HepG2 (cell line): ENCODE measurements around the gene SIRT7. TPM values are rescaled to one million over a fixed set of nuclear protein-coding genes. Genes with fewer than 3 reads are reported as not detected.
A peak's percentile ranks its signal among the peaks of the same experiment; 100 is the strongest.

Experiments
- BRF2 ChIP-seq: sonication (generic); formaldehyde crosslinking; IDR thresholded peaks from 2 replicates; pipeline ENCODE4 v1.8.1; 2022; ENCODE audit warnings: mild to moderate bottlenecking, missing genetic modification reagents
- ESRRA ChIP-seq: sonication (generic); formaldehyde crosslinking; IDR thresholded peaks from 2 replicates; pipeline ENCODE4 v1.5.1; 2020; ENCODE audit warnings: mild to moderate bottlenecking, low read depth, missing genetic modification reagents
- HDAC2 ChIP-seq: sonication (generic); formaldehyde crosslinking; IDR thresholded peaks from 2 replicates; pipeline ENCODE4 v1.4.0; 2020; ENCODE audit warnings: missing genetic modification reagents
- IRF2 ChIP-seq: IDR thresholded peaks from 2 replicates; pipeline ENCODE4 v1.6.1; 2018; ENCODE audit warnings: missing genetic modification reagents, missing compliant biosample characterization
- KMT2B ChIP-seq: IDR thresholded peaks from 2 replicates; pipeline ENCODE4 v1.6.1; 2016; ENCODE audit warnings: missing genetic modification reagents, missing compliant biosample characterization
- MTA1 ChIP-seq: sonication (generic); formaldehyde crosslinking; IDR thresholded peaks from 2 replicates; pipeline ENCODE4 v1.4.0; 2020; ENCODE audit warnings: missing genetic modification reagents, mild to moderate bottlenecking, borderline replicate concordance
- POLR2A ChIP-seq, 2 experiments: IDR thresholded peaks; 2 replicates each; pipeline ENCODE4 v1.6.1; 2011; ENCODE audit warnings: low read depth in 2 of 2, low read length in 2 of 2, mild to moderate bottlenecking in 1 of 2, moderate library complexity in 1 of 2; ENCODE audit not compliant: insufficient read depth in 1 of 2
- SP4 ChIP-seq: sonication (generic); formaldehyde crosslinking; IDR thresholded peaks from 2 replicates; pipeline ENCODE4 v1.8.1; 2023; ENCODE audit warnings: mild to moderate bottlenecking, missing genetic modification reagents
- THAP11 ChIP-seq: IDR thresholded peaks from 2 replicates; pipeline ENCODE4 v1.6.1; 2016; ENCODE audit warnings: missing biosample characterization, missing genetic modification reagents
- ZBTB39 ChIP-seq: sonication (generic); formaldehyde crosslinking; IDR thresholded peaks from 2 replicates; pipeline ENCODE4 v1.5.0; 2020; ENCODE audit warnings: missing genetic modification reagents
- ZBTB7B ChIP-seq: sonication (generic); formaldehyde crosslinking; IDR thresholded peaks from 2 replicates; pipeline ENCODE4 v1.4.0; 2020; ENCODE audit warnings: missing genetic modification reagents
- ZHX1 ChIP-seq: sonication (generic); formaldehyde crosslinking; IDR thresholded peaks from 2 replicates; pipeline ENCODE4 v1.8.1; 2022; ENCODE audit warnings: low read depth, mild to moderate bottlenecking, missing genetic modification reagents
- ZNF333 ChIP-seq: sonication (generic); formaldehyde crosslinking; IDR thresholded peaks from 2 replicates; pipeline ENCODE4 v1.4.0; 2020; ENCODE audit warnings: mild to moderate bottlenecking, missing genetic modification reagents, borderline replicate concordance
- ZNF432 ChIP-seq: sonication (generic); formaldehyde crosslinking; IDR thresholded peaks from 2 replicates; pipeline ENCODE4 v1.5.0; 2020; ENCODE audit warnings: missing genetic modification reagents, mild to moderate bottlenecking, borderline replicate concordance
- ZNF44 ChIP-seq: sonication (generic); formaldehyde crosslinking; IDR thresholded peaks from 2 replicates; pipeline ENCODE4 v1.5.1; 2020; ENCODE audit warnings: mild to moderate bottlenecking, missing genetic modification reagents
- ZNF605 ChIP-seq: sonication (generic); formaldehyde crosslinking; IDR thresholded peaks from 2 replicates; pipeline ENCODE4 v1.8.0; 2022; ENCODE audit warnings: mild to moderate bottlenecking, missing genetic modification reagents
- ZNF607 ChIP-seq: sonication (generic); formaldehyde crosslinking; IDR thresholded peaks from 2 replicates; pipeline ENCODE4 v1.5.1; 2020; ENCODE audit warnings: missing genetic modification reagents, mild to moderate bottlenecking, borderline replicate concordance
- ZNF773 ChIP-seq: sonication (generic); formaldehyde crosslinking; IDR thresholded peaks from 2 replicates; pipeline ENCODE4 v1.4.0; 2020; ENCODE audit warnings: missing genetic modification reagents, borderline replicate concordance
- ZSCAN21 ChIP-seq: sonication (generic); formaldehyde crosslinking; IDR thresholded peaks from 2 replicates; pipeline ENCODE4 v1.8.0; 2022; ENCODE audit warnings: mild to moderate bottlenecking, missing genetic modification reagents, moderate library complexity, borderline replicate concordance
- polyA plus RNA-seq, 8 experiments: library from polyadenylated mRNA; depleted of rRNA in 3 of 8; stranded (reverse) in 7 of 8; unstranded in 1 of 8; fragments of >200 nt; fragmentation: Illumina TruSeq in 4 of 8; extraction: Trizol in 4 of 8; gene quantifications; 2 replicates each; pipeline versions ENCODE4 v1.2.1 to v1.2.3, GENCODE V29; 2011 to 2016; ENCODE audit warnings: low read depth in 4 of 8, missing spikeins in 1 of 8, mixed read lengths in 1 of 8; ENCODE audit not compliant: insufficient read depth in 1 of 8
- total RNA-seq, 5 experiments: library from RNA; depleted of rRNA; stranded (reverse); fragments of >200 nt; fragmentation: Illumina TruSeq; extraction: Trizol; gene quantifications; 2 replicates each; pipeline ENCODE4 v1.2.3, GENCODE V29; 2016; ENCODE audit warnings: low read depth in 1 of 5
- TF ChIP-seq, protein P1 (sequence below): sonication (generic); formaldehyde crosslinking; IDR thresholded peaks from 2 replicates; pipeline ENCODE4 v1.8.0; 2022; ENCODE audit warnings: mild to moderate bottlenecking, missing genetic modification reagents, moderate library complexity

The SIRT7 gene
- total and polyA plus RNA-seq, 2 of the 13 experiments (the other 11 are each of a cell fraction or from before 2014, with no cell fraction given) = 8.3 to 24.8 TPM

- peak; percentile 21; the same call in 1 of the 2 replicates for TF ChIP-seq ZBTB39 (CRISPR knock-in tag)
- 0 out of 2 replicates have a peak, but pooled peaks have one; percentile 49 for TF ChIP-seq HDAC2 (CRISPR knock-in tag)
- TF ChIP-seq ZNF773 (CRISPR knock-in tag) = no peak
- no peak for TF ChIP-seq BRF2 (CRISPR knock-in tag)
- peak; percentile 66; the same call in 1 of the 2 replicates for TF ChIP-seq MTA1 (CRISPR knock-in tag)
- TF ChIP-seq ZNF607 = peak; percentile 56; the same call in 1 of the 2 replicates
- no peak for TF ChIP-seq THAP11 (CRISPR knock-in tag)
- 0 out of 2 replicates have a peak, but pooled peaks have one; percentile 18 for TF ChIP-seq ESRRA (CRISPR knock-in tag)
- TF ChIP-seq ZHX1 = peak; percentile 59; the same call in 1 of the 2 replicates
- 0 out of 2 replicates have a peak, but pooled peaks have one; percentile 17 for TF ChIP-seq SP4
- TF ChIP-seq ZNF432 (CRISPR knock-in tag) = no peak
- no peak for TF ChIP-seq ZBTB7B (CRISPR knock-in tag)
- TF ChIP-seq ZNF333 (CRISPR knock-in tag) = 0 out of 2 replicates have a peak, but pooled peaks have one; percentile 20
- 0 out of 2 replicates have a peak, but pooled peaks have one; percentile 37 for TF ChIP-seq IRF2 (CRISPR knock-in tag)
- TF ChIP-seq KMT2B (CRISPR knock-in tag) = peak; percentile 71
- peak; percentile 41; the same call in 1 of the 2 replicates for TF ChIP-seq ZNF605 (CRISPR knock-in tag)
- TF ChIP-seq ZNF44 (CRISPR knock-in tag) = 0 out of 2 replicates have a peak, but pooled peaks have one; percentile 44
- TF ChIP-seq ZSCAN21 (CRISPR knock-in tag) = peak; percentile 76
- TF ChIP-seq, protein P1, sequence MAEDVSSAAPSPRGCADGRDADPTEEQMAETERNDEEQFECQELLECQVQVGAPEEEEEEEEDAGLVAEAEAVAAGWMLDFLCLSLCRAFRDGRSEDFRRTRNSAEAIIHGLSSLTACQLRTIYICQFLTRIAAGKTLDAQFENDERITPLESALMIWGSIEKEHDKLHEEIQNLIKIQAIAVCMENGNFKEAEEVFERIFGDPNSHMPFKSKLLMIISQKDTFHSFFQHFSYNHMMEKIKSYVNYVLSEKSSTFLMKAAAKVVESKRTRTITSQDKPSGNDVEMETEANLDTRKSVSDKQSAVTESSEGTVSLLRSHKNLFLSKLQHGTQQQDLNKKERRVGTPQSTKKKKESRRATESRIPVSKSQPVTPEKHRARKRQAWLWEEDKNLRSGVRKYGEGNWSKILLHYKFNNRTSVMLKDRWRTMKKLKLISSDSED = 0 out of 2 replicates have a peak, but pooled peaks have one; percentile 72
- TF ChIP-seq POLR2A (IDR thresholded peaks at IDR 0.05; ENCODE audit: insufficient read depth in 1 of 2, low read depth in 2 of 2, low read length in 2 of 2) = peak in 1 of 2 experiments; percentile 28; a peak in 1 of 4 replicates
Measured at GRCh38 chr17:81928544-81929252, 10.7 kb upstream of the SIRT7 start (continued).
